Fibroblast of villous mesenchyme (primary cell): ENCODE results near the gene HPS1. TPM values are rescaled to one million over a fixed set of nuclear protein-coding genes. Genes with fewer than 3 reads are reported as not detected.
A peak's percentile ranks its signal among the peaks of the same experiment; 100 is the strongest.

ENCODE experiments used
- DNase-seq: peaks from one replicate; pipeline ENCODE4 v3.0.0-alpha.2; 2010; ENCODE audit warnings: low read depth
- H3K4me3 ChIP-seq: 2 replicates; pipeline ENCODE4 v1.5.1; 2011; ENCODE audit warnings: low read depth, mild to moderate bottlenecking, low read length
- total RNA-seq: library from RNA; depleted of rRNA; stranded (reverse); fragments of >200 nt; gene quantifications from 2 replicates; pipeline ENCODE4 v1.2.3, GENCODE V29; 2012
- TF ChIP-seq, protein P1 (sequence below): IDR thresholded peaks from 2 replicates; pipeline ENCODE4 v1.5.1; 2012; ENCODE audit warnings: low read depth, mild to moderate bottlenecking, low read length; ENCODE audit not compliant: insufficient read depth

HPS1 gene
- total RNA-seq, 1 donor, result 43.2 TPM

DNA sequence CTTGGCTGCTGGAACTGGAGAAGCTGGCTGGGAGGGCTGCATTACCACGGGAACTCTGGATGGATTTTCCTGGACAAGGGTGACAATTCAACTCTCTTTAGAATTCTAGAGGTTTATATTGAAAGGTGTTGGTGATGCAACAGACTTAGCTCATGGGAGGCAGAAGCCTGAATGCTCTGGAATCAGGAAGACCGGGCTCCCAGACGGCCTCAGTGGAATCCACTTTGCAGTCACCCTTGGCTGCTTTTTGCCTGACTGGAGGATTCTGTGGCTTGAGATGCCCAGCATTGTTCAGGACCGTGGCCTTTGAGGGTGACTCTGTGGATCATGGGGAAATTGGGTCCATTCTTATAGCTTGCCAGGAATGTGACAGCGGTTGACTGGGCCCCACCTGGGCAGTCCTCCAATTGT is 64.0 kb downstream of the HPS1 start:
- no peak for DNase-seq
- no peak overlapping the region for H3K4me3 ChIP-seq
- TF ChIP-seq, protein P1, sequence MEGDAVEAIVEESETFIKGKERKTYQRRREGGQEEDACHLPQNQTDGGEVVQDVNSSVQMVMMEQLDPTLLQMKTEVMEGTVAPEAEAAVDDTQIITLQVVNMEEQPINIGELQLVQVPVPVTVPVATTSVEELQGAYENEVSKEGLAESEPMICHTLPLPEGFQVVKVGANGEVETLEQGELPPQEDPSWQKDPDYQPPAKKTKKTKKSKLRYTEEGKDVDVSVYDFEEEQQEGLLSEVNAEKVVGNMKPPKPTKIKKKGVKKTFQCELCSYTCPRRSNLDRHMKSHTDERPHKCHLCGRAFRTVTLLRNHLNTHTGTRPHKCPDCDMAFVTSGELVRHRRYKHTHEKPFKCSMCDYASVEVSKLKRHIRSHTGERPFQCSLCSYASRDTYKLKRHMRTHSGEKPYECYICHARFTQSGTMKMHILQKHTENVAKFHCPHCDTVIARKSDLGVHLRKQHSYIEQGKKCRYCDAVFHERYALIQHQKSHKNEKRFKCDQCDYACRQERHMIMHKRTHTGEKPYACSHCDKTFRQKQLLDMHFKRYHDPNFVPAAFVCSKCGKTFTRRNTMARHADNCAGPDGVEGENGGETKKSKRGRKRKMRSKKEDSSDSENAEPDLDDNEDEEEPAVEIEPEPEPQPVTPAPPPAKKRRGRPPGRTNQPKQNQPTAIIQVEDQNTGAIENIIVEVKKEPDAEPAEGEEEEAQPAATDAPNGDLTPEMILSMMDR, result no peak

- DNase-seq, result peak; percentile 56
- H3K4me3 ChIP-seq, result no peak overlapping the region
- TF ChIP-seq, protein P1, result no peak
Measured at GRCh38 chr10:98380493-98381339, 66.0 kb downstream of the HPS1 start.

GRCh38 chr10:98378722-98379121 is 68.0 kb downstream of the HPS1 start:
- H3K4me3 ChIP-seq, result no peak overlapping the region
- peak; percentile 55 for DNase-seq
- TF ChIP-seq, protein P1, result no peak

DNA sequence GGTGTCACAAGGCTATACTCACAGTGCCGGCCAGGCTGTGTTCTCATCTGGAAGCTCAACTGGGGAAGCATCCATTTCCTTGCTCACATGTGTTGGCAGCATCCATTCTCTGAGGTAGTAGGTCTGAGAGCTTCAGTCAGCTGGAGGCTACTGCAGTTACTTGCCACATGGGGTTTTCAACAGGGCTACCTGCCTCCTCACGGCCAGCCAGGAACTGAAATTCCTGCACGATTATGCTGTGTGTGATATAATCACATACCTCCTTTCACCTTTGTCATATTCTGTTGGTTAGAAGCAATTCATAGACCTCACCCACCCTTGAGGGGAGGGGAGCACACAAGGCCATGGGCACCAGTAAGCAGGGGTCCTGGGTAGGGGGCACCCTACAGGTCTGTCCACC is 69.2 kb downstream of the HPS1 start:
- no peak for DNase-seq
- TF ChIP-seq, protein P1, result no peak
- no peak overlapping the region for H3K4me3 ChIP-seq

DNA sequence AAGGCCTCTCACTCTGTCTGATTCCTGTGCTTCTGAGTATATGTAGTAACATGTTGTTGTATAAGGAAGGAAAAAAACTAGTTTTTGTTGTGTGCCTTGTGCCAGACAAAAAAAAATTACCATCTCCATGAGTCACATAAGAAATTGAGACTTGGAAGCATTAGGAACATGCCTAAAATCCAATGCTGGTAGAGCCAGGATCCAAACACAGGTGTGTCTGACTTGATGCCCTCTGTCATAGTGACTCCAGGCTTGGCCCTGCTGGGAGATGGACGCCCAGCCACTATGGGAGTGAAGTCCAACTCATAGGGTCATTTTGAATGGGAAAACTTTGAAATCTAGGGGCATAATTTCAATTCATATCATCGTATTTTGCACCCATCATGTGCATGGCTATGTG is 69.7 kb downstream of the HPS1 start:
- TF ChIP-seq, protein P1, result no peak
- DNase-seq, result no peak
- H3K4me3 ChIP-seq, result no peak overlapping the region

- DNase-seq, result peak; percentile 57
- no peak overlapping the region for H3K4me3 ChIP-seq
- TF ChIP-seq, protein P1, result no peak
Measured at GRCh38 chr10:98376485-98376884, 70.2 kb downstream of the HPS1 start.
